HepG2 (cell line): ENCODE data around the gene EEF1AKMT4. TPM values are rescaled to one million over a fixed set of nuclear protein-coding genes. Genes with fewer than 3 reads are reported as not detected.
A peak's percentile ranks its signal among the peaks of the same experiment; 100 is the strongest.

Experiments used
- DDIT3 ChIP-seq: sonication (generic); formaldehyde crosslinking; IDR thresholded peaks from 2 replicates; pipeline ENCODE4 v1.4.0; 2020; ENCODE audit warnings: mild to moderate bottlenecking, missing genetic modification reagents
- HDAC2 ChIP-seq: sonication (generic); formaldehyde crosslinking; IDR thresholded peaks from 2 replicates; pipeline ENCODE4 v1.4.0; 2020; ENCODE audit warnings: missing genetic modification reagents
- KAT7 ChIP-seq: IDR thresholded peaks from 2 replicates; pipeline ENCODE4 v1.6.1; 2018; ENCODE audit warnings: borderline replicate concordance, missing compliant biosample characterization
- MXD3 ChIP-seq: IDR thresholded peaks from 2 replicates; pipeline ENCODE4 v1.6.1; 2016; ENCODE audit warnings: mild to moderate bottlenecking, missing biosample characterization, missing genetic modification reagents
- NFAT5 ChIP-seq: sonication (generic); formaldehyde crosslinking; IDR thresholded peaks from 2 replicates; pipeline ENCODE4 v1.4.0; 2020; ENCODE audit warnings: missing genetic modification reagents
- NFE2L2 ChIP-seq: fragments of 150-350 bp; IDR thresholded peaks from 2 replicates; pipeline ENCODE4 v1.6.1; 2014; ENCODE audit warnings: low read length
- RXRB ChIP-seq: IDR thresholded peaks from 2 replicates; pipeline ENCODE4 v1.6.1; 2016; ENCODE audit warnings: borderline replicate concordance, missing genetic modification reagents, missing compliant biosample characterization
- SAP130 ChIP-seq: IDR thresholded peaks from 2 replicates; pipeline ENCODE4 v1.6.1; 2016; ENCODE audit warnings: low read depth
- SRY ChIP-seq: sonication (generic); formaldehyde crosslinking; IDR thresholded peaks from 2 replicates; pipeline ENCODE4 v1.8.0; 2022; ENCODE audit warnings: mild to moderate bottlenecking, missing genetic modification reagents
- ZFP1 ChIP-seq: IDR thresholded peaks from 2 replicates; pipeline ENCODE4 v1.6.1; 2016
- polyA plus RNA-seq, 8 experiments: library from polyadenylated mRNA; depleted of rRNA in 3 of 8; stranded (reverse) in 7 of 8; unstranded in 1 of 8; fragments of >200 nt; fragmentation: Illumina TruSeq in 4 of 8; extraction: Trizol in 4 of 8; gene quantifications; 2 replicates each; pipeline versions ENCODE4 v1.2.1 to v1.2.3, GENCODE V29; 2011 to 2016; ENCODE audit warnings: low read depth in 4 of 8, missing spikeins in 1 of 8, mixed read lengths in 1 of 8; ENCODE audit not compliant: insufficient read depth in 1 of 8
- total RNA-seq, 5 experiments: library from RNA; depleted of rRNA; stranded (reverse); fragments of >200 nt; fragmentation: Illumina TruSeq; extraction: Trizol; gene quantifications; 2 replicates each; pipeline ENCODE4 v1.2.3, GENCODE V29; 2016; ENCODE audit warnings: low read depth in 1 of 5
- TF ChIP-seq, protein P1 (sequence below): sonication (generic); formaldehyde crosslinking; IDR thresholded peaks from 2 replicates; pipeline ENCODE4 v1.5.1; 2020; ENCODE audit warnings: mild to moderate bottlenecking, missing genetic modification reagents, moderate library complexity
- TF ChIP-seq, protein P2 (sequence below): sonication (generic); formaldehyde crosslinking; IDR thresholded peaks from 2 replicates; pipeline ENCODE4 v1.4.0; 2020; ENCODE audit warnings: missing genetic modification reagents

The EEF1AKMT4 gene
- total and polyA plus RNA-seq, 2 of the 13 experiments (the other 11 are each of a cell fraction or from before 2014, with no cell fraction given): 13.1 to 15.8 TPM

GRCh38 chr3:184298759-184299487 lies 49.5 kb downstream of the EEF1AKMT4 start, which contains the start of gene PSMD2 (continued):
- peak; percentile 79; the same call in 1 of the 2 replicates for TF ChIP-seq NFAT5 (CRISPR knock-in tag)
- peak; percentile 87 for TF ChIP-seq SAP130 (CRISPR knock-in tag)
- peak; percentile 64 for TF ChIP-seq MXD3 (CRISPR knock-in tag)
- no peak for TF ChIP-seq DDIT3 (CRISPR knock-in tag)
- TF ChIP-seq, protein P1, sequence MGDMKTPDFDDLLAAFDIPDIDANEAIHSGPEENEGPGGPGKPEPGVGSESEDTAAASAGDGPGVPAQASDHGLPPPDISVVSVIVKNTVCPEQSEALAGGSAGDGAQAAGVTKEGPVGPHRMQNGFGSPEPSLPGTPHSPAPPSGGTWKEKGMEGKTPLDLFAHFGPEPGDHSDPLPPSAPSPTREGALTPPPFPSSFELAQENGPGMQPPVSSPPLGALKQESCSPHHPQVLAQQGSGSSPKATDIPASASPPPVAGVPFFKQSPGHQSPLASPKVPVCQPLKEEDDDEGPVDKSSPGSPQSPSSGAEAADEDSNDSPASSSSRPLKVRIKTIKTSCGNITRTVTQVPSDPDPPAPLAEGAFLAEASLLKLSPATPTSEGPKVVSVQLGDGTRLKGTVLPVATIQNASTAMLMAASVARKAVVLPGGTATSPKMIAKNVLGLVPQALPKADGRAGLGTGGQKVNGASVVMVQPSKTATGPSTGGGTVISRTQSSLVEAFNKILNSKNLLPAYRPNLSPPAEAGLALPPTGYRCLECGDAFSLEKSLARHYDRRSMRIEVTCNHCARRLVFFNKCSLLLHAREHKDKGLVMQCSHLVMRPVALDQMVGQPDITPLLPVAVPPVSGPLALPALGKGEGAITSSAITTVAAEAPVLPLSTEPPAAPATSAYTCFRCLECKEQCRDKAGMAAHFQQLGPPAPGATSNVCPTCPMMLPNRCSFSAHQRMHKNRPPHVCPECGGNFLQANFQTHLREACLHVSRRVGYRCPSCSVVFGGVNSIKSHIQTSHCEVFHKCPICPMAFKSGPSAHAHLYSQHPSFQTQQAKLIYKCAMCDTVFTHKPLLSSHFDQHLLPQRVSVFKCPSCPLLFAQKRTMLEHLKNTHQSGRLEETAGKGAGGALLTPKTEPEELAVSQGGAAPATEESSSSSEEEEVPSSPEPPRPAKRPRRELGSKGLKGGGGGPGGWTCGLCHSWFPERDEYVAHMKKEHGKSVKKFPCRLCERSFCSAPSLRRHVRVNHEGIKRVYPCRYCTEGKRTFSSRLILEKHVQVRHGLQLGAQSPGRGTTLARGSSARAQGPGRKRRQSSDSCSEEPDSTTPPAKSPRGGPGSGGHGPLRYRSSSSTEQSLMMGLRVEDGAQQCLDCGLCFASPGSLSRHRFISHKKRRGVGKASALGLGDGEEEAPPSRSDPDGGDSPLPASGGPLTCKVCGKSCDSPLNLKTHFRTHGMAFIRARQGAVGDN: peak; percentile 79
- no peak for TF ChIP-seq NFE2L2
- TF ChIP-seq SRY: peak; percentile 41; the same call in 1 of the 2 replicates
- peak; percentile 39; the same call in 1 of the 2 replicates for TF ChIP-seq RXRB (CRISPR knock-in tag)
- TF ChIP-seq, protein P2, sequence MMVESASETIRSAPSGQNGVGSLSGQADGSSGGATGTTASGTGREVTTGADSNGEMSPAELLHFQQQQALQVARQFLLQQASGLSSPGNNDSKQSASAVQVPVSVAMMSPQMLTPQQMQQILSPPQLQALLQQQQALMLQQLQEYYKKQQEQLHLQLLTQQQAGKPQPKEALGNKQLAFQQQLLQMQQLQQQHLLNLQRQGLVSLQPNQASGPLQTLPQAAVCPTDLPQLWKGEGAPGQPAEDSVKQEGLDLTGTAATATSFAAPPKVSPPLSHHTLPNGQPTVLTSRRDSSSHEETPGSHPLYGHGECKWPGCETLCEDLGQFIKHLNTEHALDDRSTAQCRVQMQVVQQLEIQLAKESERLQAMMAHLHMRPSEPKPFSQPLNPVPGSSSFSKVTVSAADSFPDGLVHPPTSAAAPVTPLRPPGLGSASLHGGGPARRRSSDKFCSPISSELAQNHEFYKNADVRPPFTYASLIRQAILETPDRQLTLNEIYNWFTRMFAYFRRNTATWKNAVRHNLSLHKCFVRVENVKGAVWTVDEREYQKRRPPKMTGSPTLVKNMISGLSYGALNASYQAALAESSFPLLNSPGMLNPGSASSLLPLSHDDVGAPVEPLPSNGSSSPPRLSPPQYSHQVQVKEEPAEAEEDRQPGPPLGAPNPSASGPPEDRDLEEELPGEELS: no peak
- TF ChIP-seq HDAC2 (CRISPR knock-in tag): peak; percentile 10; the same call in 1 of the 2 replicates
- TF ChIP-seq KAT7: 0 out of 2 replicates have a peak, but pooled peaks have one; percentile 16
- TF ChIP-seq ZFP1 (CRISPR knock-in tag): 0 out of 2 replicates have a peak, but pooled peaks have one; percentile 22
